H9 (cell line): ENCODE data around the gene IGF1R. TPM values are rescaled to one million over a fixed set of nuclear protein-coding genes. Genes with fewer than 3 reads are reported as not detected.

Experiments used
- DNase-seq: peaks from one replicate; pipeline ENCODE4 v3.0.0-alpha.2; 2017
- H2AFZ ChIP-seq: one replicate; pipeline ENCODE4 v1.6.1; 2013; ENCODE audit warnings: mild to moderate bottlenecking, low read length, control low read depth, moderate library complexity
- H2AK5ac ChIP-seq: 2 replicates; pipeline ENCODE4 v1.6.1; 2013; ENCODE audit warnings: low read length, control low read depth, mixed read lengths; ENCODE audit not compliant: insufficient read length
- H2BK120ac ChIP-seq: one replicate; pipeline ENCODE4 v1.6.1; 2013; ENCODE audit warnings: low read depth, mild to moderate bottlenecking, low read length, control low read depth, inconsistent platforms; ENCODE audit not compliant: poor library complexity, severe bottlenecking
- H2BK12ac ChIP-seq: 2 replicates; pipeline ENCODE4 v1.6.1; 2013; ENCODE audit warnings: low read length, control low read depth, mixed read lengths, low read depth; ENCODE audit not compliant: insufficient read length
- H2BK15ac ChIP-seq: 2 replicates; pipeline ENCODE4 v1.6.1; 2013; ENCODE audit warnings: low read depth, low read length, control low read depth
- H2BK20ac ChIP-seq: one replicate; pipeline ENCODE4 v1.6.1; 2013; ENCODE audit warnings: low read depth, mild to moderate bottlenecking, low read length, control low read depth, inconsistent platforms; ENCODE audit not compliant: poor library complexity, severe bottlenecking
- H2BK5ac ChIP-seq: 2 replicates; pipeline ENCODE4 v1.6.1; 2013; ENCODE audit warnings: low read length, control low read depth, mixed read lengths; ENCODE audit not compliant: insufficient read length
- H3K14ac ChIP-seq: 2 replicates; pipeline ENCODE4 v1.6.1; 2013; ENCODE audit warnings: low read length, control low read depth; ENCODE audit not compliant: insufficient read depth
- H3K18ac ChIP-seq: 2 replicates; pipeline ENCODE4 v1.6.1; 2013; ENCODE audit warnings: low read depth, mild to moderate bottlenecking, mixed read lengths, low read length, control low read depth; ENCODE audit not compliant: insufficient read length
- H3K23ac ChIP-seq: 2 replicates; pipeline ENCODE4 v1.6.1; 2013; ENCODE audit warnings: low read length, control low read depth, mixed read lengths, low read depth; ENCODE audit not compliant: insufficient read length
- H3K23me2 ChIP-seq: 2 replicates; pipeline ENCODE4 v1.6.1; 2013; ENCODE audit warnings: low read depth, mild to moderate bottlenecking, mixed read lengths, low read length, control low read depth; ENCODE audit not compliant: insufficient read length, poor library complexity, severe bottlenecking
- H3K27ac ChIP-seq: 2 replicates; pipeline ENCODE4 v1.5.1; 2013; ENCODE audit warnings: low read length, control low read depth, mixed read lengths, low read depth; ENCODE audit not compliant: insufficient read length
- H3K27me3 ChIP-seq: 2 replicates; pipeline ENCODE4 v1.6.1; 2013; ENCODE audit warnings: low read length, control low read depth, inconsistent platforms; ENCODE audit not compliant: insufficient read depth
- H3K4ac ChIP-seq: 2 replicates; pipeline ENCODE4 v1.6.1; 2013; ENCODE audit warnings: low read depth, mild to moderate bottlenecking, control low read depth, inconsistent platforms, low read length, moderate library complexity
- H3K4me1 ChIP-seq: 2 replicates; pipeline ENCODE4 v1.6.1; 2013; ENCODE audit warnings: low read length, control low read depth, inconsistent platforms; ENCODE audit not compliant: insufficient read depth
- H3K4me2 ChIP-seq: 2 replicates; pipeline ENCODE4 v1.6.1; 2013; ENCODE audit warnings: low read length, control low read depth, mixed read lengths; ENCODE audit not compliant: insufficient read length, insufficient read depth
- H3K56ac ChIP-seq: 2 replicates; pipeline ENCODE4 v1.6.1; 2013; ENCODE audit warnings: low read depth, mild to moderate bottlenecking, mixed read lengths, low read length, control low read depth; ENCODE audit not compliant: insufficient read length
- H3K79me1 ChIP-seq: 2 replicates; pipeline ENCODE4 v1.6.1; 2013; ENCODE audit warnings: low read depth, mild to moderate bottlenecking, moderate library complexity, low read length, control low read depth, inconsistent platforms; ENCODE audit not compliant: insufficient read depth, poor library complexity, severe bottlenecking
- H3K79me2 ChIP-seq: 2 replicates; pipeline ENCODE4 v1.6.1; 2013; ENCODE audit warnings: low read length, control low read depth, inconsistent platforms; ENCODE audit not compliant: insufficient read depth
- H3K9ac ChIP-seq: 2 replicates; pipeline ENCODE4 v1.6.1; 2013; ENCODE audit warnings: low read length, control low read depth, mixed read lengths; ENCODE audit not compliant: insufficient read length; ENCODE audit errors: extremely low read depth
- H3K9me3 ChIP-seq: one replicate; pipeline ENCODE4 v1.6.1; 2013; ENCODE audit warnings: low read depth, low read length, inconsistent platforms; ENCODE audit not compliant: control insufficient read depth
- H3T11ph ChIP-seq: one replicate; pipeline ENCODE4 v1.6.1; 2013; ENCODE audit warnings: mild to moderate bottlenecking, low read length, control low read depth, inconsistent platforms
- H4K20me1 ChIP-seq: one replicate; pipeline ENCODE4 v1.6.1; 2013; ENCODE audit not compliant: control insufficient read depth, insufficient read length, insufficient read depth
- H4K5ac ChIP-seq: 2 replicates; pipeline ENCODE4 v1.6.1; 2013; ENCODE audit warnings: low read depth, mild to moderate bottlenecking, mixed read lengths, low read length, control low read depth; ENCODE audit not compliant: insufficient read length
- H4K8ac ChIP-seq: replicated peaks from 2 replicates; pipeline ENCODE4 v1.6.1; 2013; ENCODE audit warnings: low read length, control low read depth, mixed read lengths, low read depth; ENCODE audit not compliant: insufficient read length
- H4K91ac ChIP-seq: 2 replicates; pipeline ENCODE4 v1.6.1; 2013; ENCODE audit warnings: low read depth, mild to moderate bottlenecking, moderate library complexity, mixed read lengths, low read length, control low read depth; ENCODE audit not compliant: insufficient read length
- H3K27ac Mint-ChIP-seq, 3 experiments: 2 replicates in 2 of 3; 3 replicates in 1 of 3; pipeline ENCODE4 v1.8.0; 2020 to 2021; ENCODE audit warnings: mixed read lengths in 3 of 3, mild to moderate bottlenecking in 1 of 3, moderate library complexity in 1 of 3
- H3K27me3 Mint-ChIP-seq: 2 replicates; pipeline ENCODE4 v1.8.0; 2021; ENCODE audit warnings: low read depth, mild to moderate bottlenecking, moderate library complexity, mixed read lengths
- H3K36me3 Mint-ChIP-seq, 3 experiments: 2 replicates in 2 of 3; 3 replicates in 1 of 3; pipeline ENCODE4 v1.8.0; 2020 to 2021; ENCODE audit warnings: low read depth in 3 of 3, mixed read lengths in 3 of 3; ENCODE audit not compliant: insufficient read depth in 1 of 3
- H3K4me1 Mint-ChIP-seq, 2 experiments: 2 replicates each; pipeline ENCODE4 v1.8.0; 2020; ENCODE audit warnings: mixed read lengths in 2 of 2
- H3K4me3 Mint-ChIP-seq, 2 experiments: 2 replicates in 1 of 2; 3 replicates in 1 of 2; pipeline ENCODE4 v1.8.0; 2020 to 2021; ENCODE audit warnings: mild to moderate bottlenecking in 2 of 2, mixed read lengths in 2 of 2, moderate library complexity in 1 of 2
- H3K9me3 Mint-ChIP-seq, 2 experiments: 2 replicates in 1 of 2; 3 replicates in 1 of 2; pipeline ENCODE4 v1.8.0; 2020; ENCODE audit warnings: mild to moderate bottlenecking in 2 of 2, mixed read lengths in 2 of 2, moderate library complexity in 1 of 2
- WGBS: extraction: QIAGEN DNeasy Blood & Tissue Kit; methylation state at CpG from one replicate; pipeline ENCODE4 v1.1.7; 2013; ENCODE audit warnings: missing lambda C conversion rate, low lambda C conversion rate, mixed read lengths; ENCODE audit not compliant: insufficient read length; ENCODE audit errors: extremely low coverage; 5-methylcytosine and 5-hydroxymethylcytosine counted together
- total RNA-seq: library from RNA; stranded (reverse); gene quantifications from 2 replicates; pipeline ENCODE4 v1.2.1, GENCODE V29; 2021
- TF ChIP-seq, protein P1 (sequence below): fragments of 200-600 bp; sonication (generic); conservative IDR thresholded peaks from 3 replicates; pipeline ENCODE4 v1.8.0; 2021; ENCODE audit warnings: antibody characterized with exemption, mild to moderate bottlenecking

The IGF1R gene
- total RNA-seq, 1 experiment from 2014 or later = 70.0 TPM

DNA sequence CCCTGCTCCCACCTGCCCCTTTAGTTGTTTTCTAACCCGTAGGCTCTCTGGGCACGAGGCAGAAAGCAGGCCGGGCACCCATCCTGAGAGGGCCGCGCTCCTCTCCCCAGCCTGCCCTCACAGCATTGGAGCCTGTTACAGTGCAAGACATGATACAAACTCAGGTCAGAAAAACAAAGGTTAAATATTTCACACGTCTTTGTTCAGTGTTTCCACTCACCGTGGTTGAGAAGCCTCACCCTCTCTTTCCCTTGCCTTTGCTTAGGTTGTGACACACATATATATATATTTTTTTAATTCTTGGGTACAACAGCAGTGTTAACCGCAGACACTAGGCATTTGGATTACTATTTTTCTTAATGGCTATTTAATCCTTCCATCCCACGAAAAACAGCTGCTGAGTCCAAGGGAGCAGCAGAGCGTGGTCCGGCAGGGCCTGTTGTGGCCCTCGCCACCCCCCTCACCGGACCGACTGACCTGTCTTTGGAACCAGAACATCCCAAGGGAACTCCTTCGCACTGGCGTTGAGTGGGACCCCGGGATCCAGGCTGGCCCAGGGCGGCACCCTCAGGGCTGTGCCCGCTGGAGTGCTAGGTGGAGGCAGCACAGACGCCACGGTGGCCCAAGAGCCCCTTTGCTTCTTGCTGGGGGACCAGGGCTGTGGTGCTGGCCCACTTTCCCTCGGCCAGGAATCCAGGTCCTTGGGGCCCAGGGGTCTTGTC, 310.7 kb downstream of the IGF1R start:
- H3K9me3 ChIP-seq = peaks cover 13% of the 10 kb centered on the region
- H4K8ac ChIP-seq = no peak overlapping the region
- H3K79me2 ChIP-seq = no peaks in the 10 kb centered on the region
- no peaks in the 10 kb centered on the region; the same call in 1 of the 2 replicates for H3K27me3 Mint-ChIP-seq
- no peak overlapping the region for H3K4me3 Mint-ChIP-seq
- no peak overlapping the region for H3K4me2 ChIP-seq
- no CpG with 5 or more reads among the region's 22 CpGs for WGBS
- H3K4me1 ChIP-seq = no peaks in the 10 kb centered on the region
- no peak overlapping the region for H2AK5ac ChIP-seq
- H3K14ac ChIP-seq = no peak overlapping the region
- H2AFZ ChIP-seq = no peak overlapping the region
- H4K91ac ChIP-seq = no peak overlapping the region
- H3K4me1 Mint-ChIP-seq = no peaks in the 10 kb centered on the region
- no peak overlapping the region for H3K23ac ChIP-seq
- no peak overlapping the region for H2BK20ac ChIP-seq
- H3K9me3 Mint-ChIP-seq = peaks cover 8 to 10% of the 10 kb centered on the region in 2 experiments
- no peak overlapping the region for H3K56ac ChIP-seq
- DNase-seq = no peak
- no peaks in the 10 kb centered on the region for H3K27me3 ChIP-seq
- TF ChIP-seq, protein P1, sequence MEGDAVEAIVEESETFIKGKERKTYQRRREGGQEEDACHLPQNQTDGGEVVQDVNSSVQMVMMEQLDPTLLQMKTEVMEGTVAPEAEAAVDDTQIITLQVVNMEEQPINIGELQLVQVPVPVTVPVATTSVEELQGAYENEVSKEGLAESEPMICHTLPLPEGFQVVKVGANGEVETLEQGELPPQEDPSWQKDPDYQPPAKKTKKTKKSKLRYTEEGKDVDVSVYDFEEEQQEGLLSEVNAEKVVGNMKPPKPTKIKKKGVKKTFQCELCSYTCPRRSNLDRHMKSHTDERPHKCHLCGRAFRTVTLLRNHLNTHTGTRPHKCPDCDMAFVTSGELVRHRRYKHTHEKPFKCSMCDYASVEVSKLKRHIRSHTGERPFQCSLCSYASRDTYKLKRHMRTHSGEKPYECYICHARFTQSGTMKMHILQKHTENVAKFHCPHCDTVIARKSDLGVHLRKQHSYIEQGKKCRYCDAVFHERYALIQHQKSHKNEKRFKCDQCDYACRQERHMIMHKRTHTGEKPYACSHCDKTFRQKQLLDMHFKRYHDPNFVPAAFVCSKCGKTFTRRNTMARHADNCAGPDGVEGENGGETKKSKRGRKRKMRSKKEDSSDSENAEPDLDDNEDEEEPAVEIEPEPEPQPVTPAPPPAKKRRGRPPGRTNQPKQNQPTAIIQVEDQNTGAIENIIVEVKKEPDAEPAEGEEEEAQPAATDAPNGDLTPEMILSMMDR = no peak
- peak overlapping the region in 2 of 3 experiments; percentile 3 to 10; a peak in 1 of 7 replicates for H3K27ac Mint-ChIP-seq
- no peak overlapping the region for H3K4ac ChIP-seq
- H3K23me2 ChIP-seq = no peaks in the 10 kb centered on the region
- H3K27ac ChIP-seq = no peak overlapping the region
- no peak overlapping the region for H4K5ac ChIP-seq
- H3K9ac ChIP-seq = no peak overlapping the region
- H4K20me1 ChIP-seq = no peaks in the 10 kb centered on the region
- H3K79me1 ChIP-seq = no peaks in the 10 kb centered on the region
- H3K18ac ChIP-seq = no peak overlapping the region
- no peak overlapping the region for H2BK5ac ChIP-seq
- H2BK120ac ChIP-seq = no peak overlapping the region
- H2BK15ac ChIP-seq = no peak overlapping the region
- H2BK12ac ChIP-seq = no peak overlapping the region
- no peak overlapping the region for H3T11ph ChIP-seq
- H3K36me3 Mint-ChIP-seq = peaks cover 57 to 72% (median 69%) of the 10 kb centered on the region in 3 experiments
